GM18873 (cell line): ENCODE results near the gene KRTAP5-7.

ENCODE experiments used
- ATAC-seq: cut with Tn5 transposase; IDR thresholded peaks from one replicate; pipeline ENCODE4 v1.9.1; 2021; ENCODE audit warnings: mild to moderate bottlenecking, moderate library complexity, moderate number of reproducible peaks; ENCODE audit not compliant: unreplicated experiment, low FRiP score

Gene KRTAP5-7

DNA sequence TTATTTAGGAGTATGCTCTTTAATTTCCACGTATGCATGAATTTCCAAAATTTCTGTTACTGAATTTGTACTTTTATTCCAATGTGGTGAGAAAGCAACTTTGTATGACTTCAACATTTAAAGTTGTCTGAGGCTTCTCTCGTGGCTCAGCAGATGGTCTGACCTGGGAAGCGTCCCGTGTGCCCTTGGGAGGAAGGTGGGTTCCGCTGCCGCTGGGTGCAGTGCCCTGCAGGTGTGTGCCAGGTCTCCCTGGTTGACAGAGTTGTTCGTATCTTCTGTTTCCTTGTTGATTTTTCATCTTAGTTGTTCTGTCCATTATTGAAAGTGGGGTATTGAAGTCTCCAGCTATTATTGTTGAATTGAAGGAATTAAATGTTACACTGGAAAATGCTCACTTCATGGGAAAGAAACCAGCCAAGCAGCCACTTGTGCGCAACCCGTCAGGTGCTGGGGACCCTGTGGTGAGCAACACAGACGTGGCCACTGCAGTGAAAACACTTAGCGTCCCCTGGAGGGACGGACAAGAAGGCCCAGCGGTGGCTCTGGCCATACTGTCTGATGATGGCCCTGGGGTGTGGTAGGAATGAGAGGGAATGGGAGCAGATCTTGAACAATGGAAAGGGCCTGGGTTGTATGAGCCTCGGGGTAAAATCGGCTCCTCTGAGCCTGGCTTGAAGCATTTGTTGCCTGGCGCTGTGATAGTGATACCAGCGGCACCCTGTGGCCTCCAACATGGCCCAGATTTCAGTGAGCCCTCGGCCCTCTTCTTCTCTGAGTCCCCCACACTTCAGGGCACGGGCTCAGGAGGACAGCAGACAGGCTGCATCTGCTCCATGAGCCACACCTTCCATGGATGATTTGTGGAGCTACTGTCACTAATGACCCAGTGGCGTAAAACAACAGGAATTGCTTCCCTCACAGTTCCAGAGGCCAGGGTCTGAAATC, 31.5 kb upstream of the KRTAP5-7 start:
- ATAC-seq, result no peak

DNA sequence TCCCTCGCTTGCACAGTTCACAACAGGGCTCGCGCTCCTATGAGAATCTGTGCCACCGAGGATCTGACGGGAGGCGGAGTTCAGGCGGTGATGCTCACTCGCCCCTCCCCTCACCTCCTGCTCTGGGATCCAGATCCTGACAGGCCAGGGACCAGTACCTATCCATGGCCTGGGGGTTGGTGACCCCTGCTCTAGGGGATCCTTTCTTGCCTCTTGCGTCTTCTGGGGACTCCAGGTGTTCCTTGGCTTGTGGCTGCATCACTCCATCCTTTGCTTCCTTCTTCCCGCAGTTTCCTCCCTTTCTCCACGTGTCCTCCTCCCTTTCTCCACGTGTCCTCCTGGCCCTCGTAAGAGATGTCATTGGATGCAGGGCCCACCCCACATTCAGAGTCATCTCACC, 30.6 kb upstream of the KRTAP5-7 start:
- no peak for ATAC-seq

DNA sequence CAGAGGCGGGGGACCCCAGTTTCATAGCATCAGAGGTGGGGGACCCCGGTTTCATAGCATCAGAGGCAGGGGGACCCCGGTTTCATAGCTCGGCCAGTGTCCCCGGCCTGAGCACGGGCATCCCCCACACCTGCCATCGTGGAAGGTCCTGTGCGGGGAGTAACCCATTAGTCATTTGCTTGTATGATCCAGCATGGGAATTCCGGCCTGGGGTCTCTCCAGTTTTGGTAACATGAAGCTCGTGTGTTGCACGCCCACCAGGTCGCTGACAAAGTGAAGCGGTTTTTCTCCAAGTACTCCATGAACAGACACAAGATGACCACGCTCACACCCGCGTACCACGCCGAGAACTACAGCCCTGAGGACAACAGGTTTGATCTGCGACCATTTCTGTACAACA, 29.0 kb upstream of the KRTAP5-7 start:
- ATAC-seq, result no peak

DNA sequence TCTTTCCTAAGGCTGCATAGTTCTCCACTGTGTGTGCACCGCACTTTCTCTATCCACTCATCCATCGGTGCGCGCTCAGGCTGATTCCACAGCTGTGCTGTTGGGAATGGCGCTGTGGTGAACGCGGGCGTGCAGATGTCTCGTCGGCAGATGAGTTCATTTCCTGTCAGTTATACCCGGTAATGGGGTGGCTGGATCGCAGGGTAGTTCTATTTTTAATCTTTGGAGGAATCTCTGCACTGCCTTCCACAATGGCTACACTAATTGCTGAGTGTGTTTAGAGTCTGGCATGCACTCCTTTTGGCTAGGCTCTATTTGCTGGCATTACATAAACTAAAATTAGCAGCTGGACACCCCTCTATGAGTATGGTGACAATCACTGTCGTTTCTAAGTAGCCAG, 27.9 kb upstream of the KRTAP5-7 start:
- no peak for ATAC-seq

DNA sequence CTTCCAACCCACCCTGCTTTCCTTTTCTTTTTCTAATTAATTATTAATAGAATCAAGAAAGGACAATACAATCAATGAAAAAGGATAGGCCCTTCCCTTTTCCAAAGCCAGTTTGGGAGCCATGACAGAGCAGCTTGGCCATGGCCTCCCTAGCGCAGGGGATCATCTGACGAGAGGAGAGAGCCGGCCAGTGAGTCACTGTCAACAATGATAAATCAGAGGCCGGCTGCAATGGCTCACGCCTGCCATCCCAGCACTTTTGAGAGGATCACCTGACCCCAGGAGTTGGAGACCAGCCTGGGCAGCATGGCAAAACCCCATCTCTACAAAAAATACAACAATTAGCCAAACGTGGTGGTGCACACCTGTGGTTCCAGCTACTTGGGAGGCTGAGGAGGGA, 27.5 kb upstream of the KRTAP5-7 start:
- ATAC-seq, result no peak

DNA sequence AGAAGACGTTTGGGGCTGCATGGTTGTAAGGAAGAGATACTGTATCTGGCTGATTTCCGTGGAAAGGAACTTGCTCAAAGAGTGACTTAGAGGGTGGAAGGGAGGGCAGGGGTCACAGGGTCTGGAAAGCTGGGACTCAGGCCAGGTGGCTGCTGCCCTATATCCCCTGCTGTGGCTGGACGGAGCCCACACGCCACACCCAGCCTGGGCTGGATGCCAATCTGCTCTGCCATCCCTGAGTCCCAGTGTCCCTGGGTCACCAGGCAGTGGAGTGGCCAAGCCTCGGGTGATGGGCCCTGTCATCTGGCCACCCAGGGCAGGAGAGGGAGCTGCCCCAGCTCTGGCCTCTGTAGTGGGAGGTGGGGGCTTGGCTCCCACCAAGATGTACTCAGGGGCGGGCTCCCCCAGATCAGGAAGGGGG, 26.5 kb upstream of the KRTAP5-7 start:
- ATAC-seq, result no peak

DNA sequence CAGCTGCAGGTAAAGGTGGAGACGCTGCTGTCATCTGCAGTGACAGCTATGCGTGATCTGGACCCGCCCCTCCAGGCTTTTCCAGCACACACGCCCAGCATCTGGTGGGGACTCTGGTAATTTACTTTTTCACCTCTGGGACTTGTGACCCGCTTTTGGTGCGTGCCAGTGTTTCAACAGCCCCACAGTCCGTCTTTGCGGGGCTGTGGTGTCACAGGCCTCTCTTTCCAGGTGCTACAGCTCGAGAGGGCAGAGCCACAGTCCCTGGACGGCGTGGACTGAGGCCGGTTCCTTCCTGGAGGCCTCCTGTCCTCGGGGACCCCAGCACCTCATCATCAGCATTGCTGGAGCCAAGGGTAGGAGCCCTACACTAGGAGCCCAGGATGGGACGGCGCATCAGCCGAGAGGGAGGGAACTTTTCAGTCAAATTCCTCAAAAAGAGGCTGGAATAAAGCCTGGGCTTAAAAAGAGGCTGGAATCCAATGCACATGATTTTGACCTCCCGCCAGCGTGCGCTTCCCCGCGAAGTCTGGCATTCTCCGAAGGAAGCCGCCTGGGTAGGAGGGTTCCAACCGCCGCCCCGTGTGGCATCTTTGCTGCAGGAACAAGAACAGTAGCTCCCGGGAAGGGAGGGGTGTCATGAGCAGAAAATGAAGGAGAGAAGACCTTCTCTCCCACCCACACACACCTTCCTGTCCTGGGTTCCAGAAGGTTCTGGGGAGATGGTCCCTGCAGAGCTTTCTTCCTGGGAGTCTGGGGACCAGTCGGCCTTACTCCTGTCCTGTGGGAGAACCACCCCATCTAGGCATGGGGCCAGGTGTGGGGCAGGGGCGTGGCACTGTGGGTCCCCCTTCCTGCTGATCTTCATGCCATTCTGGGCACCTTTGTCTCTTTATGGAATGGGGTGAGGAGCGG, 25.7 kb upstream of the KRTAP5-7 start:
- no peak for ATAC-seq

DNA sequence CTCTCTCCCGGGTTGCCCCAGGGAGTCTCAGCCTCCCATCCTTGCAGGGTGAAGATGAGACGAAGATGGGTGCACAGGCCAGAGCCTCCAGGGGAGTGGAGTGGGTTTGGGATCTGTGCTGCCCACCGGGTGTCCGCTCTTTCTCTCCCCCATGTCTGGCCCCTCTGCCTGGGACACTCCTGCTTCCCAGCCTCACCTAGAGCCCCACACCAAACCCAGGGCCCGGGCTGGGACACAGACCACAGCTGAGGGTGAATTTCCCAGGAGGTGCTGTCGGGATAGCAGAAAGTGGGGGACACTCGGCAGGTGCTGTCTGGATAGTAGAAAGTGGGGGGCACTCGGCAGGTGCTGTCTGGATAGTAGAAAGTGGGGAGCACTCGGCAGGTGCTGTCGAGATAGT, 25.0 kb upstream of the KRTAP5-7 start:
- ATAC-seq, result no peak

DNA sequence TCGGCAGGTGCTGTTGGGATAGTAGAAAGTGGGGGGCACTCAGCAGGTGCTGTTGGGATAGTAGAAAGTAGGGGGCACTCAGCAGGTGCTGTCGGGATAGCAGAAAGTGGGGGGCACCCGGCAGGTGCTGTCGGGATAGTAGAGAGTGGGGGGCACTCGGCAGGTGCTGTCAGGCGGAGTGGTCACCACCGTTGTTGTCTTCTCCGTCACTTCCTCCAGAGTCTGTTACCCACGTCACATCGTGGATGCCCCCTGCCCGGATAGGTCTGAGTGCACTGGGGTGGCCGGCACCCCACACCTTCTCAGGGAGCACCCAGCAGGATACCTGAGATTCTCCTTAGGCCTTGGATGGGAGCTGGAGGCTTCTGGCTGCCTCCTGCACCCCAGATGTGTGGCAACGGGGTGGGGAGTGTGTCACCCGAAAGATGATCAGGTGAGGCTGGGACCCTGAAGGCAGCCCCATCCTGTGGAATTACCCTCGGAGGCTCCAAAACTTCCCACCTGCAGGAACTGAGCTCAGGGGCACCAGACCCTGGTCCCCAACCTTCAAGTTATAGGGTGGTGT, 24.1 kb upstream of the KRTAP5-7 start:
- no peak for ATAC-seq

DNA sequence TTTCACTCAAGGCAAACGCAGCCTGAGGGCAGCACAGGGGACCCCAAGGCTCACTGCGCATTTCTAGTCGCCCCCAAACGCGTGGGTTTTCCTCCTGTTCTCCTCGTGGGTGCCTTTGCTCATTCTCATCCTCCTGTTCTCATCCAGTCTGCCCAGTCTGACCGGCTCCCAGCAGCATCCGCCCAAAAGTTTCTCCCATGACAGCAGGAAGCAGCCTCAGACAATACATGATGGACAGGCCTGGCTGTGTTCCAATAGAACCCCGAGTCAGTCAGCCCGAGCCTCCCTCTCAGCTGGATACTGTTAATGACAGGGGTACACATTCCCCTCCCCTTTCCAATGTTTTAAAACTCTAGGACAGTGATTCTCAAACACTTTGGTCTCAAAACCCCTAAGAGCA, 22.5 kb upstream of the KRTAP5-7 start:
- no peak for ATAC-seq

DNA sequence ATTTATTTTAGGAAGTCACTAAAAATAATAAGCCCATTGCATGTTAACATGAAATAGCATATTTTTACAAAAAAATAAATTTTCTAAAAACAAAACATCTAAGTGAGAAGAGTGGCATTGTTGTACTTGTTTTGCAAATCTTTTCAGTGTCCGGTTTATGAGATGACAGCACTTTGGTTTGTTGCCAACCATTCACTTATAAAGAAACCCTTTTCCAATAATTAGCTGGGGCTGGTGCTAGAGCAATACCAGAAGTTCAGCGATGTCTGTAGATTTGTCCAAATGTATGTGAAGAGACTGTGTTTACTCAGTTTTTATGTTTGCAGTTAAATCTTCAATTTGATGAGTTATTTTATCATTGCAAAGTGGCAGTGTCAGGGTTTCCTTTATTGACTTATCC, 22.1 kb upstream of the KRTAP5-7 start:
- ATAC-seq, result no peak

DNA sequence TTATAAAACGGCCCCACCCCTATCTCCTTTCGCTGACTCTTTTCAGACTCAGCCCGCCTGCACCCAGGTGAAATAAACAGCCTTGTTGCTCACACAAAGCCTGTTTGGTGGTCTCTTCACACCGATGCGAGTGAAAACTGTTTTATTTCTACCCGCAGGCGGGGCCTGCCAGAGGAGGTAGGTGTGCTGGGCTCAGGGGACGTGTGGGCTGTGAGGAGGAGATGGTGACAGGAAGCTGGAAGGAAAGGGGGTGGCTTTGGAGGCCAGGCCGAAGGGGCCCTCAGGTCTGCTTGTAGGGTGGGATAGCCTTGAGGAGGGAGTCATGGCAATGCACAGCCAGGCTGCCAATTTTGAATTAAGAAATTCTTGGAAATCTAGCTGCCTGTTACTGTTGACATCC, 21.3 kb upstream of the KRTAP5-7 start:
- ATAC-seq, result no peak

DNA sequence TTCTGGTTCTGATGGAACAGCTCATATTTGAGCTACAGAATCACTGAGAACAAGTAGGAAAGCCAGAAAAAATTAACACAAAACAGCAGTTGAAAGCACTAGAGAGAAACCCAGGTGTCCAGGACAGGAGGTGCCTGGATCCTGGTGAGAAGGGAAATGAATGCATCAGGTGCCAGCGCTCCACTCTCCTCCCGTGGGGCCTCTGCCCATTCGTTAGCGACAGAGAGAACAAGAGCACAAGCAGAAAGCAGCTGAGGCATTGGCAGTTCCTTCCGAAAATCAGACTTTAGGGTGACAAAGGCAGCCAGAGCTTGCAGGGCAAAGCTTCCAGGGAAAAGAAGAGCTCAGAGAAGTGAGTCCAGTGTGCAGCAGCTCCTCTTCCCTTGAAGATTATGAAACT, 20.0 kb upstream of the KRTAP5-7 start:
- no peak for ATAC-seq

DNA sequence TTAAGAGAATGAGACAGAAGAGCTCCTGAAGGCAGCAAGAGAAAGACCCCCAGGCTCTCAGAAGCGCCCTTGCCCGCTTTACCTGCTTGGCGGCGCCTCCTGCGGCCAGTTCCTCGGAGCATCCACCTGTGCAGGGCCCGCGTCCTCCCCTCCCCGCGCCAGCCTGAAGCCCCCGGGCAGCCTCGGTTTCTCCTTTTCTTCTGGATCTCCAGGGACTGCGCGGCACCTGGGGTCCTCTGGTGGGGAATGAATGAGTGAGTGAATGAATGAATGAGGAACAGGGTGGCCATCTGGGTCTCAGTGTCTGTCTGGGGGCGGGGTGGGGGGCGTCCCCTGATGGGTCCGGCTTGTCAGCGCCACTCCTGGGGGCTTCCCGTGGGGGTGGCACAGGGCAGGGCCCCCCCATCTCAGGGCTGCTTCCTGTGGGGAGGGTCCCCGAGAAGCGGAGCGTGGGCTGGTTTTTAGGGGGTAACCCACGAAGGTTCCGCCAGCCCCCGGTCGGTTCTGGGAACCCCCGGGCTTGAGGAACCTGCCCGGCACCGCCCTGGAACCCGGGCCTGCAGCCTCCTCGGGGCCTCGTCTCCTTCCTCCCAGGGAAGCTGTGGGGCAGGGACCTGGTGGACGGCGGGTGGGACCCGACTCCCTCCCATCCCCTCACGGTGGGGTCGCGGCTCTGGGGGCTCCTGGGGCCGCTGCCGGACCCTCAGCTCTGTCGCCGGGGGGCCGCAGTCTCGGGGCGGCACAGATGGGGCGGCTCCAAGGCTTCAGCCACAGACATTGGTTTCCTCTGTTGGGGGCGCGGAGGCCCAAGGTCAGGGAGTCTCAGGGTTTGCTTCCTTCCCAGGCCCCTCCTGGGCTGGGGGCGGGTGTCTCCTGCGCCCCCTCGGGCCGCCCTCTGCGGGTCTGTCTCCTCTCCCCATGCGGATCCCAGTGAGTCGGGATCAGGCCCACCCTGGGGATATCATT, 8.3 kb upstream of the KRTAP5-7 start:
- no peak for ATAC-seq

DNA sequence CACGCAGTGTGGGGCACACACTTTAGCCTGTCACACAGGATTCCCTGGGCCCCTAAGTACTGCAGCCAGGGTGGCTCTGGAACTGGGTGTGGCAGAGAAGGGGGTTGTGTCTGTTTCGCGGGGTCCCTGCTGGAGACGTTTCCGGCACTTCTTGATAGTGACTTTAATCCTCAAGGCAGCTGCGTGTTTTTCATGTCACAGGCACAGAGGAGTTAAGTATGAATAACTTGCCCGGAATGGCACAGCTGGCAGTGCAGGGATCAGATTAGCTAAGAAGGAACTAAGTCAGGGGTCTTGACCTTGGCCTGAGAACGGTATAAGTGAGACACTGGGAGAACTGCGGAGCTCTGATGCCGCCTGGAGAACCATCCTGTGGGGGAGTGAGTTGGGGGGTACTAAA, 7.5 kb upstream of the KRTAP5-7 start:
- ATAC-seq, result no peak

DNA sequence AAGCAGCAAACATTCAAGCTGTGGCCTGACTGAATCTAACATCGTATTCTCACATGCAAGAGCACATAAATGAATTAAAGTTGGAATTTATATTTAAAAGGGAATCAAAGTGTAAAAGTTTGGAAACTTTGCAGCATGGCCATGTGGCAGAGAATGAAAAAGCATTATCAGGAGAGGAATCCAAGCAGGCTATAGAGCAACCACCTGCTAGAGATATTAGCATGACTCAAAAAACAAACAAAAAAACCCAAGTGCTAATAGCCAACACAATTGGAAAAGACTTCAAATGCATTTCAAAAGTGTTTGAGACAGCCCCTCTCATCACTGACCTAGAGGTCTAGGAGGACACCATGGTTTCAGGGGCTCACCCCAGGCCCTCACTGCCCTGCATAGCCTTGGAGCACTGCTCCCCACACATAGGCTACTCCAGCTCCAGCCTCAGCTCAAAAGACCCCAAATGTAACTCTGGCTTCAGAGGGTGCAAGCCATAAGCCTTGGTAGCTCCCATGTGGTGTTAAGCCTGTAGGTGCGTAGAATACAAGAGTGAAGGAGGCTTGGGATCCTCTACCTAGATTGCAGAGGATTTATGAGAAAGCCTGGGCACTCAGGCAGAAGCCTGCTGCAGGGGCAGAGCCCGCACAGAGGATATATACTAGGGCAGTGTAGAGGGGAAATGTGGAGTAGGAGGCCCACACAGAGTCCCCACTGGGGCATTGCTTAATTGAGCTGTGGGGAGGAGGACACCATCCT, 1.7 kb upstream of the KRTAP5-7 start:
- no peak for ATAC-seq

DNA sequence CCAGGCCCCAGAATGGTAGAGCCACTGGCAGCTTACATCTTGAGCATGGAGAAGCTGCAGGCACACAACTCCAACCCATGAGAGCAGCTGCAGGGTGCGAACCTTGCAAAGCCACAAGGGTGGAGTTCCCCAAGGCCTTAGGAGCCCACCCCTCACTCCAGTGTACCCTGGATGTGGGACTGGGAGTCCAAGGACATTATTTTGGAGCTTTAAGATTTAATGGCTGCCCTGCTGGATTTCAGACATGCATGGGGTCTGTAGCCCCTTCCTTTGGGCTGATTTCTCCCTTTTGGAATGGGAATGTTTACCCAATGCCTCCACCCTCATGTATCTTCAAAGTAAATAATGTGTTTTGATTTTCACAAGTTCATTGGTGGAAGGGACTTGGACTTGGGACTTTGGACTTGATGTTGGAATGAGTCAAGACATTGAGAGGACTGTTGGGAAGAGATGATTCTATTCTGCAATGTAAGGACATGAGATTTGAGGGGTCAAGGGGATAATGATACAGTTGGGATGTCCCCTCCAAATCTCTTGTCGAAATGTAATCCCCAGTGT, 1.1 kb upstream of the KRTAP5-7 start:
- ATAC-seq, result no peak

DNA sequence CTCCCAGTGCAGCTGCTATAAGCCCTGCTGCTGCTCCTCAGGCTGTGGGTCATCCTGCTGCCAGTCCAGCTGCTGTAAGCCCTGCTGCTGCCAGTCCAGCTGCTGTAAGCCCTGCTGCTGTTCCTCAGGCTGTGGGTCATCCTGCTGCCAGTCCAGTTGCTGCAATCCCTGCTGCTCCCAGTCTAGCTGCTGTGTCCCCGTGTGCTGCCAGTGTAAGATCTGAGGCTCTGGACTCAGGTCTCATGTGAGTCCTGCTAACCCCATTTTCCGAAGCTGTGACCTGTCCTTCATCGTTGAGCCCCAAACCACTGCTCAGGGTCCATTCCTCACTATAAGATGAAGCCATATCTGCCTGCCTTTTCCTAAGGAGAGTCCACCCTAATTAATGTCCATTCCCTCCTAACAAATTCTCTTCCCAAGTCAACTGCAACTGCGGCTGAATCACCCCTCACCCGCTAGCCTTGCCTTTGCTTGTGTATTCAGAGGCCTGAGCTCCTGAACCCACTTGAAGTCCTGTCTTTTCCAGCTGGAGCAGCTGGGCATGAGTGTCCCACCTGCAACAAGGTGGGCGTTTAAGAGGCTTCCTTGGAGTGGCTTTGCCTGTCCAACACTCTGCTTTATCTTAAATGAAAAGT, 626 bp downstream of the KRTAP5-7 start:
- no peak for ATAC-seq
